GM21576 (cell line): ENCODE measurements around the gene ERGIC1.
"Not testable (repeated sequence)": the region's sequence is repeated elsewhere in the genome, so short reads cannot be mapped to it uniquely, and the experiment has no call there.

Experiments
- ATAC-seq: cut with Tn5 transposase; IDR thresholded peaks from one replicate; pipeline ENCODE4 v1.9.1; 2021; ENCODE audit warnings: mild to moderate bottlenecking, moderate library complexity; ENCODE audit not compliant: unreplicated experiment

Gene ERGIC1

GRCh38 chr5:172862165-172862801, 28.2 kb downstream of the ERGIC1 start:
- ATAC-seq: no peak

GRCh38 chr5:172864171-172864570, 30.1 kb downstream of the ERGIC1 start:
- not testable (repeated sequence) for ATAC-seq

GRCh38 chr5:172864747-172865146, 30.7 kb downstream of the ERGIC1 start:
- ATAC-seq: no peak

- no peak for ATAC-seq
Measured at GRCh38 chr5:172866378-172866777, 32.3 kb downstream of the ERGIC1 start.

- no peak for ATAC-seq
Measured at GRCh38 chr5:172866802-172867748, 33.0 kb downstream of the ERGIC1 start.

- ATAC-seq: no peak
Measured at GRCh38 chr5:172867761-172868435, 33.8 kb downstream of the ERGIC1 start.

GRCh38 chr5:172868436-172868923, 34.4 kb downstream of the ERGIC1 start:
- no peak for ATAC-seq

- no peak for ATAC-seq
Measured at GRCh38 chr5:172868924-172869591, 35.0 kb downstream of the ERGIC1 start.

- no peak for ATAC-seq
Measured at GRCh38 chr5:172869691-172870090, 35.6 kb downstream of the ERGIC1 start.

GRCh38 chr5:172870291-172870714, 36.3 kb downstream of the ERGIC1 start:
- ATAC-seq: no peak

- no peak for ATAC-seq
Measured at GRCh38 chr5:172870715-172871461, 36.8 kb downstream of the ERGIC1 start.

GRCh38 chr5:172871536-172871935, 37.5 kb downstream of the ERGIC1 start:
- ATAC-seq: no peak

GRCh38 chr5:172871982-172872381, 37.9 kb downstream of the ERGIC1 start:
- ATAC-seq: no peak

GRCh38 chr5:172872997-172873491, 39.0 kb downstream of the ERGIC1 start:
- no peak for ATAC-seq

GRCh38 chr5:172873513-172873912, 39.5 kb downstream of the ERGIC1 start:
- no peak for ATAC-seq

- ATAC-seq: no peak
Measured at GRCh38 chr5:172874647-172875504, 40.8 kb downstream of the ERGIC1 start.

- ATAC-seq: no peak
Measured at GRCh38 chr5:172875505-172876279, 41.6 kb downstream of the ERGIC1 start.

GRCh38 chr5:172876578-172876977, 42.5 kb downstream of the ERGIC1 start:
- no peak for ATAC-seq
